Keratinocyte (primary cell): ENCODE measurements around the gene SOST. TPM values are rescaled to one million over a fixed set of nuclear protein-coding genes. Genes with fewer than 3 reads are reported as not detected.

ENCODE experiments used
- DNase-seq: peaks from one replicate; pipeline ENCODE4 v3.0.0-alpha.2; 2011; ENCODE audit warnings: low read depth, missing footprints, low spot score
- FAIRE-seq: peaks from 2 replicates; lab custom pipeline; 2011; peaks lifted over from hg19 to GRCh38; lab: Jason Lieb, UNC
- H2AFZ ChIP-seq: 2 replicates; pipeline ENCODE4 v1.6.0; 2012; ENCODE audit warnings: low read length, control low read depth, inconsistent platforms; ENCODE audit not compliant: control insufficient read depth
- H3K27ac ChIP-seq: 2 replicates; pipeline ENCODE4 v1.5.1; 2011; ENCODE audit warnings: low read length; ENCODE audit not compliant: control insufficient read depth, insufficient read depth
- H3K27me3 ChIP-seq: 3 replicates; pipeline ENCODE4 v1.6.0; 2011; ENCODE audit warnings: low read length; ENCODE audit not compliant: control insufficient read depth, insufficient read depth; ENCODE audit errors: extremely low read depth
- H3K36me3 ChIP-seq, 2 experiments: 2 replicates in 1 of 2; 3 replicates in 1 of 2; pipeline ENCODE4 v1.5.1; 2011; ENCODE audit warnings: low read length in 2 of 2, mild to moderate bottlenecking in 1 of 2; ENCODE audit not compliant: control insufficient read depth in 2 of 2, insufficient read depth in 2 of 2; ENCODE audit errors: extremely low read depth in 1 of 2
- H3K4me1 ChIP-seq: 3 replicates; pipeline ENCODE4 v1.5.1; 2011; ENCODE audit warnings: low read length; ENCODE audit not compliant: control insufficient read depth, insufficient read depth; ENCODE audit errors: extremely low read depth
- H3K4me2 ChIP-seq: 3 replicates; pipeline ENCODE4 v1.6.0; 2011; ENCODE audit warnings: low read depth, low read length; ENCODE audit not compliant: control insufficient read depth, insufficient read depth; ENCODE audit errors: extremely low read depth
- H3K4me3 ChIP-seq, 3 experiments: fragments of 200-600 bp in 1 of 3; sonication (generic) in 1 of 3; 2 replicates in 2 of 3; 3 replicates in 1 of 3; pipeline ENCODE4 v1.5.1; 2011 to 2016; ENCODE audit warnings: low read length in 3 of 3, mild to moderate bottlenecking in 3 of 3, control low read depth in 2 of 3, inconsistent platforms in 1 of 3, low read depth in 1 of 3, mixed read lengths in 1 of 3, mixed run types in 1 of 3, moderate library complexity in 1 of 3; ENCODE audit not compliant: control insufficient read depth in 2 of 3, insufficient read depth in 2 of 3; ENCODE audit errors: extremely low read depth in 1 of 3
- H3K79me2 ChIP-seq: 2 replicates; pipeline ENCODE4 v1.6.0; 2012; ENCODE audit warnings: low read length; ENCODE audit not compliant: control insufficient read depth, insufficient read depth
- H3K9ac ChIP-seq: 3 replicates; pipeline ENCODE4 v1.6.0; 2011; ENCODE audit warnings: low read length; ENCODE audit not compliant: control insufficient read depth, insufficient read depth; ENCODE audit errors: extremely low read depth
- H3K9me1 ChIP-seq: 3 replicates; pipeline ENCODE4 v1.6.0; 2011; ENCODE audit warnings: low read length; ENCODE audit not compliant: control insufficient read depth, insufficient read depth; ENCODE audit errors: extremely low read depth
- H3K9me3 ChIP-seq: 2 replicates; pipeline ENCODE4 v1.5.1; 2012; ENCODE audit warnings: low read depth, low read length; ENCODE audit not compliant: control insufficient read depth
- H4K20me1 ChIP-seq: 3 replicates; pipeline ENCODE4 v1.6.0; 2011; ENCODE audit warnings: low read length; ENCODE audit not compliant: control insufficient read depth, insufficient read depth; ENCODE audit errors: extremely low read depth
- EZH2 ChIP-seq: IDR thresholded peaks from one replicate; pipeline ENCODE4 v1.6.1; 2012; ENCODE audit warnings: inconsistent platforms, mild to moderate bottlenecking, low read length, moderate library complexity
- dilution Hi-C: fragments of 300-500 bp; cut with MboI; formaldehyde crosslinking; loops from one replicate; pipeline ENCODE4 v1.7.0; 2020; ENCODE audit warnings: low sequenced_read_pairs; ENCODE audit not compliant: extremely low pct_ligation_motif_present
- polyA plus RNA-seq, 5 experiments: library from polyadenylated mRNA; depleted of rRNA in 3 of 5; stranded (reverse) in 3 of 5; stranded (forward) in 1 of 5; unstranded in 1 of 5; fragments of >200 nt; gene quantifications; 1 replicate in 1 of 5; 2 replicates in 3 of 5; 3 replicates in 1 of 5; pipeline versions ENCODE4 v1.2.1 to v1.2.3, GENCODE V29; 2011 to 2012; ENCODE audit warnings: missing spikeins in 2 of 5, low read depth in 1 of 5, low replicate concordance in 1 of 5
- TF ChIP-seq, protein P1 (sequence below), 3 experiments: IDR thresholded peaks in 1 of 3; conservative IDR thresholded peaks in 1 of 3; optimal IDR thresholded peaks in 1 of 3; 2 replicates in 2 of 3; 3 replicates in 1 of 3; pipeline versions ENCODE3 to v1.5.1; 2011; ENCODE audit warnings: low read length in 3 of 3, mild to moderate bottlenecking in 3 of 3, moderate library complexity in 2 of 3, control low read depth in 1 of 3, inconsistent platforms in 1 of 3; ENCODE audit not compliant: insufficient read depth in 2 of 3; ENCODE audit errors: extremely low read depth in 1 of 3

SOST gene
- polyA plus RNA-seq, 1 donor (not counting 4 experiments of a cell fraction or from before 2014, with no cell fraction given) = 0.04 TPM

DNA sequence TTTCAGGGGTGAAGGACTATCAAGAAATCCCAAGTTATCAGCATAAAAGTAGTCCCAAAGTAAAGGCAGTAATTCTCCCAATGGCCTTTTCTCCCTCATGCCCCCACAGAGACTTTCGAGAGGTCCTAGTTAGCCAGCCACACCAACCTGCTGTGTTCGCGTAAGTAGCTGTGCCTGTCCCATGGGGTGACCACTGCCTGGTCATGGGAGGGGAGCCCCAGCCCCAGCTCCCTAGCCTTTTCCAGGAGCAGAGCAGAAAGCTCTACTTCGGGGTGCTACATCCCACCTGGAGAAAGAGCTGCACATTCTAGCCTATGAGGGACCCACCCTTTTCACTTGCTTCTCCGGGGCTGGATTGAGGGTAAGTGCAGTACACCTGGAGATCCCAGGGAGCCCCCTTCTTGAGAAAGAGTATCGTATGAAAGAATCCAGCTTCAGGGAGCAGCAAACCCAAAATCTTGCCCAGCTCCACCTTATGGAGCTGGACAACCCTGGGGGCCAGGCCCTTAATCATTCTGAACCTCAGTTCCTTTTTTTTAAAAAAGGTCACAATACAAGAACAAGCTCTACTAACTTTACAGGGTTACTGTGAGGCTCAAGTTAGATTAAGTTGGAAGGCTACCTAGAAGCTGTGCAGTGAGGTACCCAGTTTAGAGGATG is 8.6 kb upstream of the SOST start:
- FAIRE-seq (no peak), DNase-seq (no peak)
- no peaks in the 10 kb centered on the region for H3K4me1 ChIP-seq
- dilution Hi-C loops = loop anchor here (5.0 kb wide), 1 partner anchor 70 kb away; no protein-coding TSS in a partner anchor
- no peaks in the 10 kb centered on the region for H3K27me3 ChIP-seq
- H3K9ac ChIP-seq = no peak overlapping the region
- no peak overlapping the region for H3K27ac ChIP-seq
- H3K4me3 ChIP-seq = no peak overlapping the region
- peaks cover 2% of the 10 kb centered on the region for H4K20me1 ChIP-seq
- TF ChIP-seq, protein P1, sequence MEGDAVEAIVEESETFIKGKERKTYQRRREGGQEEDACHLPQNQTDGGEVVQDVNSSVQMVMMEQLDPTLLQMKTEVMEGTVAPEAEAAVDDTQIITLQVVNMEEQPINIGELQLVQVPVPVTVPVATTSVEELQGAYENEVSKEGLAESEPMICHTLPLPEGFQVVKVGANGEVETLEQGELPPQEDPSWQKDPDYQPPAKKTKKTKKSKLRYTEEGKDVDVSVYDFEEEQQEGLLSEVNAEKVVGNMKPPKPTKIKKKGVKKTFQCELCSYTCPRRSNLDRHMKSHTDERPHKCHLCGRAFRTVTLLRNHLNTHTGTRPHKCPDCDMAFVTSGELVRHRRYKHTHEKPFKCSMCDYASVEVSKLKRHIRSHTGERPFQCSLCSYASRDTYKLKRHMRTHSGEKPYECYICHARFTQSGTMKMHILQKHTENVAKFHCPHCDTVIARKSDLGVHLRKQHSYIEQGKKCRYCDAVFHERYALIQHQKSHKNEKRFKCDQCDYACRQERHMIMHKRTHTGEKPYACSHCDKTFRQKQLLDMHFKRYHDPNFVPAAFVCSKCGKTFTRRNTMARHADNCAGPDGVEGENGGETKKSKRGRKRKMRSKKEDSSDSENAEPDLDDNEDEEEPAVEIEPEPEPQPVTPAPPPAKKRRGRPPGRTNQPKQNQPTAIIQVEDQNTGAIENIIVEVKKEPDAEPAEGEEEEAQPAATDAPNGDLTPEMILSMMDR (optimal IDR thresholded peaks at IDR 0.05 in 1 of 3, IDR thresholded peaks at IDR 0.05 in 1 of 3, conservative IDR thresholded peaks at IDR 0.05 in 1 of 3; ENCODE audit: extremely low read depth in 1 of 3, insufficient read depth in 2 of 3, low read length in 3 of 3) = no peak
- no peak overlapping the region for H3K4me2 ChIP-seq
- no peak overlapping the region for H2AFZ ChIP-seq
- H3K9me1 ChIP-seq = no peaks in the 10 kb centered on the region
- no peaks in the 10 kb centered on the region for H3K79me2 ChIP-seq
- peaks cover 13 to 19% of the 10 kb centered on the region in 2 experiments for H3K36me3 ChIP-seq
- no peaks in the 10 kb centered on the region for H3K9me3 ChIP-seq

DNA sequence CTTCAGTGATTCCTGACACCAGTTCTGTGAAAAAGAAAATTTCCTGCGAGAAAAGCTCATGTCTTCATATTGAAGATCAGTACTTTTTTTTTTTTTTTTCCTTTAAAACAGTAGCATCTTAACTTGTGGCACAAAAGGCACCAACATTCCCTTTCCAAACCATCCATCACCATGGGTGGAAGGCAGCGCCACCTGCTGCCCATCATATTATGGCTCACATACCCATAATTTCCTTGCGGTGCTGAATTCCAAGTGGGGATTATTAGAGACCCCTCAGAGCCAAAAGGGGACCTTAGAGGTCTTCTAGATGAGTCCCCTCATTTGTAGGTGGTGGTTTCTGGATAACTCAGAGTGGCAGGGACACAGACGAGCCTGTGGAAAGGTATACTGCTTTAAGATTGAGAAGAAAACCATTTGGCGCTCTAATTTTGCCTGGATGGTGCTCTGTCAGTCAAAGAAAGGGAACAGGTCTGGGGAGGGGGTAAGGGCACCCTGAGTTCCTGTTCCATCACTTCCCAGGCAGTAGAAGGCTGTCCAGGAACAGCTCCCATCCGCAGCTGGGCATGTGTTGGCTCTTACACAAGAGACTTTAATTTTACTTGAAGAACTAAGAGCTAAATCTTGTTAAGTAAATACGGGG is 7.9 kb upstream of the SOST start:
- H2AFZ ChIP-seq = no peak overlapping the region
- FAIRE-seq (peak; percentile 69), DNase-seq (no peak)
- no peak overlapping the region for H3K4me3 ChIP-seq
- H3K4me2 ChIP-seq = no peak overlapping the region
- H3K36me3 ChIP-seq = peaks cover 9 to 17% of the 10 kb centered on the region in 2 experiments
- no peaks in the 10 kb centered on the region for H3K79me2 ChIP-seq
- H3K27ac ChIP-seq = no peak overlapping the region
- H3K27me3 ChIP-seq = no peaks in the 10 kb centered on the region
- TF ChIP-seq, protein P1 (optimal IDR thresholded peaks at IDR 0.05 in 1 of 3, IDR thresholded peaks at IDR 0.05 in 1 of 3, conservative IDR thresholded peaks at IDR 0.05 in 1 of 3; ENCODE audit: extremely low read depth in 1 of 3, insufficient read depth in 2 of 3, low read length in 3 of 3) = peak; percentile 80 to 93 (median 90)
- TF ChIP-seq EZH2 = no peak
- H3K9me3 ChIP-seq = no peaks in the 10 kb centered on the region
- peaks cover 2% of the 10 kb centered on the region for H4K20me1 ChIP-seq
- H3K9me1 ChIP-seq = no peaks in the 10 kb centered on the region
- H3K9ac ChIP-seq = no peak overlapping the region
- dilution Hi-C loops = loop anchor here (5.0 kb wide), 1 partner anchor 69 kb away; no protein-coding TSS in a partner anchor
- no peaks in the 10 kb centered on the region for H3K4me1 ChIP-seq
